Glutamatergic neuron (in vitro differentiated cells): ENCODE data around the gene SLC13A2. TPM values are rescaled to one million over a fixed set of nuclear protein-coding genes. Genes with fewer than 3 reads are reported as not detected.

Experiments used
- DNase-seq: peaks from one replicate; pipeline ENCODE4 v3.0.0; 2022
- H3K27ac Mint-ChIP-seq: one replicate; pipeline ENCODE4 v1.8.0; 2020; ENCODE audit warnings: mild to moderate bottlenecking, mixed read lengths, inconsistent platforms; ENCODE audit not compliant: unreplicated experiment
- H3K27me3 Mint-ChIP-seq: one replicate; pipeline ENCODE4 v1.8.0; 2020; ENCODE audit warnings: mild to moderate bottlenecking, moderate library complexity, mixed read lengths, inconsistent platforms; ENCODE audit not compliant: unreplicated experiment
- H3K36me3 Mint-ChIP-seq: one replicate; pipeline ENCODE4 v1.8.0; 2020; ENCODE audit warnings: mild to moderate bottlenecking, mixed read lengths, inconsistent platforms; ENCODE audit not compliant: unreplicated experiment
- H3K4me1 Mint-ChIP-seq: one replicate; pipeline ENCODE4 v1.8.0; 2020; ENCODE audit warnings: mild to moderate bottlenecking, low read depth, mixed read lengths, inconsistent platforms; ENCODE audit not compliant: unreplicated experiment
- H3K4me3 Mint-ChIP-seq: one replicate; pipeline ENCODE4 v1.8.0; 2020; ENCODE audit warnings: mild to moderate bottlenecking, mixed read lengths, inconsistent platforms; ENCODE audit not compliant: unreplicated experiment
- H3K9me3 Mint-ChIP-seq: one replicate; pipeline ENCODE4 v1.8.0; 2020; ENCODE audit warnings: mild to moderate bottlenecking, moderate library complexity, mixed read lengths, inconsistent platforms; ENCODE audit not compliant: unreplicated experiment
- total RNA-seq: library from RNA; stranded (reverse); fragmentation: NEBNext Ultra II Directional; extraction: Animal tissue kit (Norgen Biotek cat#: 25700); gene quantifications from one replicate; pipeline ENCODE4 v1.2.1, GENCODE V29; 2021; ENCODE audit not compliant: unreplicated experiment
- TF ChIP-seq, protein P1 (sequence below): fragments of 200-600 bp; sonication (generic); IDR thresholded peaks from one replicate; pipeline ENCODE4 v1.5.0; 2021; ENCODE audit not compliant: partially characterized antibody, unreplicated experiment

Gene SLC13A2
- total RNA-seq, 1 donor from 2014 or later: not detected

DNA sequence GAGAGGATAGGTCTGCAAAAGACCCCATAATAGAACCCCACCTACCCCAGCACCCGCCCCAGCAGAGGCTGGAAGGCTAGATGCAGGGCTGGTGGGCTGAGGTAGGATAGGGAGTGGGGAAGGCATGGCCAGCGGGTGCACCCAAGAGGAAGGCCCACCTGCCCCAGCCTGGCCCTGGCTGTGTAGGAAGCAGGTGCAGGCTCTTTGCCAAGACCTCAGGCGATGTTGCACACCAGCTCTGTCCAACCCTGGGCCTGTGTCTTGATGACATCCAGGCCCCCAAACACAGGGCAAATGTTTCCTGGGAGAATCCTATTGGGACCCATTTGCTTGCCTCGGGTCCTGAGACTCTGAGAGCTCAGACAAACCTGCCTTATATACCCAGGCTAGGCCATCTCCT, 66.8 kb downstream of the SLC13A2 start:
- TF ChIP-seq, protein P1, sequence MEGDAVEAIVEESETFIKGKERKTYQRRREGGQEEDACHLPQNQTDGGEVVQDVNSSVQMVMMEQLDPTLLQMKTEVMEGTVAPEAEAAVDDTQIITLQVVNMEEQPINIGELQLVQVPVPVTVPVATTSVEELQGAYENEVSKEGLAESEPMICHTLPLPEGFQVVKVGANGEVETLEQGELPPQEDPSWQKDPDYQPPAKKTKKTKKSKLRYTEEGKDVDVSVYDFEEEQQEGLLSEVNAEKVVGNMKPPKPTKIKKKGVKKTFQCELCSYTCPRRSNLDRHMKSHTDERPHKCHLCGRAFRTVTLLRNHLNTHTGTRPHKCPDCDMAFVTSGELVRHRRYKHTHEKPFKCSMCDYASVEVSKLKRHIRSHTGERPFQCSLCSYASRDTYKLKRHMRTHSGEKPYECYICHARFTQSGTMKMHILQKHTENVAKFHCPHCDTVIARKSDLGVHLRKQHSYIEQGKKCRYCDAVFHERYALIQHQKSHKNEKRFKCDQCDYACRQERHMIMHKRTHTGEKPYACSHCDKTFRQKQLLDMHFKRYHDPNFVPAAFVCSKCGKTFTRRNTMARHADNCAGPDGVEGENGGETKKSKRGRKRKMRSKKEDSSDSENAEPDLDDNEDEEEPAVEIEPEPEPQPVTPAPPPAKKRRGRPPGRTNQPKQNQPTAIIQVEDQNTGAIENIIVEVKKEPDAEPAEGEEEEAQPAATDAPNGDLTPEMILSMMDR: no peak
- no peaks in the 10 kb centered on the region for H3K36me3 Mint-ChIP-seq
- H3K27ac Mint-ChIP-seq: no peak overlapping the region
- no peak for DNase-seq
- H3K9me3 Mint-ChIP-seq: no peaks in the 10 kb centered on the region
- H3K27me3 Mint-ChIP-seq: no peaks in the 10 kb centered on the region
- no peaks in the 10 kb centered on the region for H3K4me1 Mint-ChIP-seq
- H3K4me3 Mint-ChIP-seq: no peak overlapping the region

DNA sequence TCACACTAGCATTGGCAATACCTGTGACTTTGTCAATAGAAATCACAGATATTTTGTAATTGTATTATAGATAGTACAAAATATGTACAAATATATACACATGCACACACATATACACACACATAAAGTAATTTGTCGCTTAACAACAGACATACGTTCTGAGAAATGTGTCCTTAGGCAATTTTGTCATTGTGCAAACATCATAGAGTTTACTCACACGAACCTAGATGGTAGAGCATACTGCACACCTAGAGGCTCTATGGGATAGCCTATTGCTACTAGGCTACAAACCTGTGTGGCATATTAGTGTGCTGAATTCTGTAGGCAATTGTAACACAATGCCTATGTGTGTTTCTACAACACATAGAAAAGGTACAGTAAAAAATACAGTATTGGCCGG, 68.0 kb downstream of the SLC13A2 start:
- H3K4me1 Mint-ChIP-seq: peaks cover 3% of the 10 kb centered on the region
- H3K36me3 Mint-ChIP-seq: no peaks in the 10 kb centered on the region
- TF ChIP-seq, protein P1: no peak
- H3K4me3 Mint-ChIP-seq: no peak overlapping the region
- no peaks in the 10 kb centered on the region for H3K9me3 Mint-ChIP-seq
- DNase-seq: no peak
- H3K27me3 Mint-ChIP-seq: peaks cover 2% of the 10 kb centered on the region
- no peak overlapping the region for H3K27ac Mint-ChIP-seq

DNA sequence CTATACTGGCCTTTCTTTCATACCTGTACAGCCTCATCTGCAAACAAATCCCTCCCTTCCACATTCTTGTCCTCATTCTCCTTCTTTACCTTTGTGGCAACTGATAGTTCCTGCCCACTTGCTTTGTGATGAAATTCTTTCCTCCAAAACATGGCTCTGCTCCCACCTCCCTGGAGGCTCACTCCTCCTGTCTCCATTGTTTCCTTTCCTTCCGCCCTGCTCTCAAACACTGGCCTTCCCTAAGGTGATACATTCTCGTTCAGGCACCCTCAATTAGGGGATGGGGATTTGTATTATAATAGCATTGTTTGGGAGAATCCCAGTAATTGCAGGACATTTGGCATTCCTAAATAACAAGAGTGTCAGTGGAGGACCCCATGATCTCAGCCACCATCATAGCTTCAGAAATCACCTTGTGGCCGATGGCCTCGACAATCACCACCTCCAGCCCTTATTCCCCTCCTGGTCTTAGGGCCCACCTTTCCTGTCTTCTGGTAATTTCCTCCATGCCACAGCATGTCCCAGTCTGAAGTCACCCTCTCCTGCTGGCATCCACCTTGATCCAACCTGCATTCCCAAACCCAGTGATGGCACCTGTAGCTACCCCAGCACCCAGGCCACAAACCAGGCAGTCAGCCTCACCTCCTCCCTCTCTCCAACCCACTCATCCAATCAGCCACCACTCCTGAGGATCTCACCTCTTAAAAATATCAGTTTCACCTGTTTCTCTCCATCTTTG, 71.1 kb downstream of the SLC13A2 start:
- H3K4me1 Mint-ChIP-seq: peaks cover 3% of the 10 kb centered on the region
- no peaks in the 10 kb centered on the region for H3K36me3 Mint-ChIP-seq
- H3K27ac Mint-ChIP-seq: no peak overlapping the region
- no peaks in the 10 kb centered on the region for H3K9me3 Mint-ChIP-seq
- peaks cover 4% of the 10 kb centered on the region for H3K27me3 Mint-ChIP-seq
- DNase-seq: no peak
- H3K4me3 Mint-ChIP-seq: no peak overlapping the region
- TF ChIP-seq, protein P1: no peak

GRCh38 chr17:28545141-28545503, 71.7 kb downstream of the SLC13A2 start:
- DNase-seq: no peak
- H3K9me3 Mint-ChIP-seq: no peaks in the 10 kb centered on the region
- H3K27ac Mint-ChIP-seq: no peak overlapping the region
- H3K4me1 Mint-ChIP-seq: peaks cover 5% of the 10 kb centered on the region
- TF ChIP-seq, protein P1: no peak
- H3K27me3 Mint-ChIP-seq: peaks cover 4% of the 10 kb centered on the region
- H3K4me3 Mint-ChIP-seq: no peak overlapping the region
- H3K36me3 Mint-ChIP-seq: no peaks in the 10 kb centered on the region

DNA sequence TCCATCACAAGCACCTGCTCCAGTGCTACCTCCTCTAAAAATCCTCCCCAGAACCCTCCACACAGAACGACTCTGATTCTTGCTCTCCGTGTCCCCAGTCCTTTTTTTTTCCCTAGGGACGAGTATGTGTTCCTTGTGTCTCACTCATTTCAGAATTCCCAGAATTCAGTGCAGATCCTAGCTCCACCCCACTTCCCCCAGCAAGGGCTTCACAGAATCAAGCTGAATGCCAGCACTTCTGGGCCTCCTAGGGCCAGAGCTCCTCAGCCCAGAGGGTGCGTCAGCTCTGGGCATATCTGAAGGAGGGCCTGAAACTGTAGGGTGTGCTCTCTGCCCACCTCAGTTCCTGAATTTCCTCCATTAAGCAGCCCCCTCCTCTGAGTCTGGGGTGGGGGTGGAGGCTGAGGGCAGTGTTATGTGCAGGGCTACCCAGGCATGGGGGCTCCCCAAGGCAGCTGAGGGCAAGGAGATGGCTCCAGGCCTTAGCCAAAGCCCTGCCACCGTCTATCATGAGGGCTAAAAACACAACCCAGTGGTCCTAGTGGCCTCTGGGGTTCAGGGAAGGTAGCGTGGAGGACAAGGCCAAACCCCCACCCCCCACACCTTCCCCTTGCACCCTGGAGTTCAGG, 72.5 kb downstream of the SLC13A2 start:
- DNase-seq: no peak
- TF ChIP-seq, protein P1: no peak
- peaks cover 11% of the 10 kb centered on the region for H3K4me1 Mint-ChIP-seq
- peak overlapping the region; percentile 49 for H3K27ac Mint-ChIP-seq
- H3K4me3 Mint-ChIP-seq: no peak overlapping the region
- no peaks in the 10 kb centered on the region for H3K9me3 Mint-ChIP-seq
- H3K36me3 Mint-ChIP-seq: no peaks in the 10 kb centered on the region
- H3K27me3 Mint-ChIP-seq: peaks cover 4% of the 10 kb centered on the region
